HG03469 (cell line): Measurements from ENCODE around the gene HS3ST5.
"Not testable (repeated sequence)": the region's sequence is repeated elsewhere in the genome, so short reads cannot be mapped to it uniquely, and the experiment has no call there.

Source experiments
- ATAC-seq: cut with Tn5 transposase; IDR thresholded peaks from one replicate; pipeline ENCODE4 v1.9.1; 2021; ENCODE audit warnings: mild to moderate bottlenecking, moderate library complexity, moderate number of reproducible peaks; ENCODE audit not compliant: unreplicated experiment

The HS3ST5 gene

GRCh38 chr6:114158838-114159694 lies 183.8 kb downstream of the HS3ST5 start:
- no peak for ATAC-seq

DNA sequence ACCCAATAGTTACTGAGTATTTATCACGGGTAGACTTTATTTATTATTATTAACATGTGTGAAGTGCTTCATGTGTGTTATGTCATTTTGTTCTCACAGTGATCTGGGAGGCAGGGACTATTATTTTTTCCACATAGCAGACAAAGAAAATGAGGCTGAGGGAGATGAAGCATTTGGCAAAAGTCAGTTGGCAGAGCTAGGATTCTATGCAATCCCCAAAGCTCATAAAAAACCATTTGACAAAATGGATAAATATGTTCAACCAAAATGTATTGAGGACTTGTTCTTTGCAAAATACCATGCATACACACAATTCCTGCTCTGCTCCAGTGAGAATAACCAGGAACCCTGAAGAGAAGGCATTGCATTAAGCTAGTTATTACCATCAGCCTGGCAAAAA lies 184.4 kb downstream of the HS3ST5 start:
- no peak for ATAC-seq

- ATAC-seq, result no peak
Measured at GRCh38 chr6:114157848-114158247, 185.0 kb downstream of the HS3ST5 start.

DNA sequence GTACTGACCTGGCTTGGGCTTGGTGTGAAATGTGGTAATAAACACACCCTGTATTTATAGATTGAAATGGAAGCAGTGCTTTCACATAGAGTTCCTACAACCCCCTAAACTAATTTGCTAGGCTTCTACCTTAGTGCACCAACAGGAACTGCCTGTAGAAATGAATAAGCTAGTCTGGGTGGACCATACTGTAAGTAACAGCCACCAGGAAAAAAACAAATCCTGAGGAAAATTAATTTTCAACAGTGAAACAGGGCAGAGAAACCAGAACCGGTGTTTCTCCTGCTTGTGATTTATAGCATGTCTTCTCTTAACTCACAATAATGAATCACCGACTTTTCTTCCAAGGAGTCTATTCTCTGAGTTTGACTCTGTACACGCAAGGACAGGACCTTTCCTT lies 187.1 kb downstream of the HS3ST5 start:
- no peak for ATAC-seq

DNA sequence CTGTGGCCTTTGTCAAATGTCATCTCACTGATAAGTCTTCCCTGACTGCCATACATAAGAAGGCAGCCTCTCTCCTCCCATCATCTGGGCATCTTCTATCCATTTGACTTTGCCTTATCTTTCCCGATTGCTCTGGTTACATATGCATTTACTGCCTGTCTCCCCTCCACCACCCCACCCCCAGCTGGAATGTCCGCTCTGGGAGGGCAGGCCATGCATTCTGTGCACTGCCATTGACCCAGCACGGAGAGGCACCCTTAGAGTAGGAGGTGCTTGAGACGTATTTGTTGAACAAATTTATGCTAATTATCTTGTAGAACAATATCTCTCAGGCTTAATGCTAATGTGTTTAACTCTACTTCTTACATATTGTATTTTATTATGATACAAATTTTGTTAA lies 188.0 kb downstream of the HS3ST5 start:
- no peak for ATAC-seq

- ATAC-seq, result no peak
Measured at GRCh38 chr6:114153448-114153847, 189.4 kb downstream of the HS3ST5 start.

DNA sequence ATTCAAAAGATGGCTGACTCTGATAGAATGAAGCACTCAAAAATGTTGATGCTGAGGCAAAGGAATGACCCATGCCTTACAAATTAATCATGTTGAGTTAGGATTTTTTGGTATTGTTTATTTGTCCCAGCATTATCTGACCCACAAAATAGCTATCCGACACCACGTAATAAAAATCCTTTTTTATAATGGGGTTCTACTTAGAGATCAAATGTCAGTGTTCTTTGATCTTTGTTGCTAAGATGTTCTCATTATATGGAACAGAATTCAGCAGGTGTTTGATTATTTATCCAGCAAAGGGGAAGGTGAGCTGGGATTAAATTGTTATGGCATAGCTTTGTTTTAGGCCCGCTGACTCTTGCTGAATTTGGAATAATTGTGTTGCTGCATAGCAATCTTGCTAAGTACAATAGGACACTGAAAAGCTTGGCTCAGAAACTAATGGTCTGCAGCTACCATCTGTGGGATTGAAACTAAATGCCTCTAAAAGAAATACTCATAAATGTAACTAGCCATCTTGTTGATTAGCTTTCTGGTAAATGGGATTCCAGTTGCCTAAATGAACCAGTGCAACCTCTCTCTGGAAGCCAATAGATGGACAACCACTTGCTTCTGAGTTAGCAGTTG lies 191.6 kb downstream of the HS3ST5 start:
- no peak for ATAC-seq

- not testable (repeated sequence) for ATAC-seq
Measured at GRCh38 chr6:114149182-114149581, 193.6 kb downstream of the HS3ST5 start.

GRCh38 chr6:114144887-114145851 lies 197.7 kb downstream of the HS3ST5 start:
- no peak for ATAC-seq

DNA sequence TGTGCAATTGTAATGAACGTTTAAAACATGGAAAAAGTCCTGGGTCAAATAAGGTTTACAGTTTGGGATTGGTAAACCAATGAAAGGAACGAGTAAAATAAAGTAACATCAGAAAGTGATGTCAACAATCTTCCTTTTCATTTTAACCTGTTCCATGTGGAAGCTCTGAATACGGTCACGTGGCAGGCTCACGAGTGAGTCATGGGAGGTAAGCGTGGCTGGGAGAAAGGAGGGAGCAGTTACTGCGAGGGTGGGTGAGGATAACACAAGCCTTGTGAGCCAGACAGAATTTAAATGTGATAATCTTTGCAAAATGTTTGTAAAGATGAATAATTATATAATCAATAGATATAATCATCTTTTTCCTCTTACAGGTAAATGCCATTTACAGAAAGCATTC lies 200.6 kb downstream of the HS3ST5 start:
- ATAC-seq, result no peak

GRCh38 chr6:114140416-114140815 lies 202.4 kb downstream of the HS3ST5 start:
- no peak for ATAC-seq

- no peak for ATAC-seq
Measured at GRCh38 chr6:114138577-114139248, 204.1 kb downstream of the HS3ST5 start.

DNA sequence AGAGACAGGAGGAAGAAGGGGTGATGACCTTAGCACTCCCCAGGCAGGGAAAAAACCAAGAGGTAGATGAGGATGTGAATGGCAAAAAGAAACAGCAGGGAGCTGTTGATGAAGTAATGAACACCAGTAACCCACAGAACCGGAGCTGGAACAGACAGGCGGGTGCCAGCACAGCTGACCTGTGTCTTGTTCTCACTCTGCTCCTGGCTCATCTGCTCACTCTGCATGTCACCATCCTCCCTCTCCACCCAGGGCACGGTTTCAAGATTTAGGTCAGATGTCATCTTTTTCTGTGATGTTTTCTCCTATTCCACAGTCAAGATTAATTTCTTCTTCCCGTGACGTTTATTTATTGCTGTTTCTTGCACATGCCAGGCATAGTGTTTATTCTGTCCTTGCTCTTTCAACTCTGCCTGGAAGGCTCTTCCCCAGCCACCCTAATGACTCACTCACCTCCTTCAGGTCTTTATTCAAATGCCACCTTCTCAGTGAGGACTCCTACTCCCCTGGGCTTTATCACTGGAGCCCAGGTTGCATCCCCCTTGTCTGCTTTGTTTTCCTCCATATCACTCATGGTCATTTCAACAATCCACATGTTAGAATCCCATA lies 207.4 kb downstream of the HS3ST5 start:
- no peak for ATAC-seq

- no peak for ATAC-seq
Measured at GRCh38 chr6:114133816-114134215, 209.0 kb downstream of the HS3ST5 start.

DNA sequence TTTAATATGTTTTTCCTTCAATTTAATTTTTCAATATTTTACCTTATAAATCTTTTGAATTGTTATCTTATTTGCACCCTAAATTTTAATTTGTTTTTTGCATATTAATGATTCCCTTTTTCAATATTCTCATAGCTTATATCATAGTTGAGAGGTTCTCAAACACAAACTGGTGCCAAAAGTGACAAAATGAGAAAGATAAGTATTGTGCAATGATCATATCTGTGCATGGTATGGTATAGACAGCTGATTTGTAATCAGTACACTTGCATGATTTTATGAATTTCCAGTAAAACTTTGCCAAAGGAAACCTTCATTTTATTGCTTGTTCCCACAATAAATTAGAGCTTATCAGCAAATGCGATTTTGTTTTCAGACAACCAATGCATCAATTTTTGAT lies 210.9 kb downstream of the HS3ST5 start:
- ATAC-seq, result no peak

GRCh38 chr6:114125576-114125975 lies 217.2 kb downstream of the HS3ST5 start:
- ATAC-seq, result no peak

DNA sequence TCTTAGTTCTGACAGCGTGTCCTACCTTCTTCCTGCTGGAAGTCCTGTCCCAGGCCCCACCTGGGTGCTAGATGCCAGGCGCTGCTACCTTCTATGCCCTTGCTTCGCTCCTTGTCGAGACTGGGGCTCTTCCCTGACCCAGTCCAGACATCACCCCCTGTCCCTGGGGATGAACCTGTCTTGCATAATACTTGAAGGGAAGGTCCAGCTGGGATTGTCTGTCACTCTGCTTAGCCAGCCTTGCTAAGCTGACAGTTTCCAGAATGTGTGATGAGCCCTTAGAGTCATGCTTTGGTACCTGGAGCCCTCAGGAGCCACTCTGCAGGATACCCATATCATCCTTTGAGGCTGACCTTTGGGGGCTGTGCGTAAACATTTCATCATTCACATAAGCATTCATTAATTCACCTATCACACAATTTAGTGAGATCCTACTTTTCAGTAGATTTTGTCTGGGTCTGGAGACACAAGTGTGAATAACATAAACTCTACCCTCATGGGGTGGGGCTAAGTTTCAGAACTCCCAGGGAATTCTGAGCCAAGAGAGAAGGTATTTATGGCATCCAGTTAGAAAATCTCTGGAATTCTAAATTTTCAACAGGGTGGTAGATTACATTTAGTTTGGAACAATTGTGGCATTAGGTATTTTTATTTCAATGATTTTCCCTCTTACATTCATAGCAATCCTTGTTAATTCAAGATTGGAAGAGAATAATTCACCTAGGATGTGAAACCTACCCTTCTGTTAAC lies 220.7 kb downstream of the HS3ST5 start:
- no peak for ATAC-seq

GRCh38 chr6:114119056-114119455 lies 223.8 kb downstream of the HS3ST5 start:
- no peak for ATAC-seq

GRCh38 chr6:114115652-114116051 lies 227.2 kb downstream of the HS3ST5 start:
- no peak for ATAC-seq
